ENCODE data around the gene OAS3.

- TF ChIP-seq CTCF (IDR thresholded peaks at IDR 0.05) (no peak), POLR2A (IDR thresholded peaks at IDR 0.05) (no peak)
These were observed 4.3 kb downstream of the OAS3 start for GRCh38 chr12:112942572-112942971.

Measured in testis (tissue), 2 donors.